Transverse colon (tissue), 4 donors: ENCODE measurements around the gene IL36B. TPM values are rescaled to one million over a fixed set of nuclear protein-coding genes. Genes with fewer than 3 reads are reported as not detected.

Experiments used
- DNase-seq: peaks from one replicate; pipeline ENCODE4 v3.0.0-alpha.2; 2019
- H3K27ac ChIP-seq, 4 donors: fragments of 200-600 bp; sonication (generic); 2 replicates each; pipeline ENCODE4 v1.5.1; 2016 to 2018; ENCODE audit warnings: inconsistent platforms in 4 of 4
- H3K27me3 ChIP-seq: fragments of 200-600 bp; sonication (generic); 2 replicates; pipeline ENCODE4 v1.5.1; 2017; ENCODE audit warnings: inconsistent platforms
- H3K36me3 ChIP-seq, 4 donors: fragments of 200-600 bp; sonication (generic); 2 replicates each; pipeline ENCODE4 v1.5.1; 2017 to 2019; ENCODE audit warnings: inconsistent platforms in 4 of 4
- H3K4me1 ChIP-seq, 4 donors: fragments of 200-600 bp; sonication (generic); 2 replicates each; pipeline ENCODE4 v1.5.1; 2017 to 2020; ENCODE audit warnings: inconsistent platforms in 4 of 4
- H3K4me3 ChIP-seq, 4 donors: fragments of 200-600 bp; sonication (generic); 1 replicate in 1 of 4; 2 replicates in 3 of 4; pipeline versions ENCODE4 v1.5.1 to v1.6.1; 2017 to 2019; ENCODE audit warnings: inconsistent platforms in 4 of 4
- H3K9me3 ChIP-seq, 2 donors: fragments of 200-600 bp; sonication (generic); 2 replicates each; pipeline ENCODE4 v1.5.1; 2017 to 2019; ENCODE audit warnings: inconsistent platforms in 2 of 2
- CTCF ChIP-seq, 5 experiments: fragments of 200-600 bp in 3 of 5; fragments of 450-650 bp in 2 of 5; sonication (generic) in 3 of 5; IDR thresholded peaks; 1 replicate in 2 of 5; 2 replicates in 3 of 5; pipeline ENCODE4 v1.5.1; 2016 to 2017; ENCODE audit warnings: antibody characterized with exemption in 5 of 5, inconsistent platforms in 3 of 5, mild to moderate bottlenecking in 2 of 5, moderate library complexity in 1 of 5
- EP300 ChIP-seq: sonication (generic); formaldehyde crosslinking; IDR thresholded peaks from one replicate; pipeline ENCODE4 v1.6.1; 2017; ENCODE audit warnings: antibody characterized with exemption, low read depth
- POLR2A ChIP-seq: fragments of 450-650 bp; IDR thresholded peaks from one replicate; pipeline ENCODE4 v1.6.1; 2016; ENCODE audit warnings: antibody characterized with exemption, mild to moderate bottlenecking, moderate library complexity
- POLR2AphosphoS5 ChIP-seq, 3 donors: sonication (generic); formaldehyde crosslinking; IDR thresholded peaks; one replicate each; pipeline ENCODE4 v1.6.1; 2016; ENCODE audit warnings: antibody characterized with exemption in 3 of 3
- WGBS, 2 donors: methylation state at CpG; one replicate each; pipeline ENCODE4 v1.1.5; 2018; ENCODE audit warnings: low coverage in 1 of 2; 5-methylcytosine and 5-hydroxymethylcytosine counted together
- in situ Hi-C, 4 donors: fragments of 200-750 bp; cut with MboI; loops; one replicate each; pipeline versions ENCODE4 v1.15.0 to v1.15.1; 2017; ENCODE audit warnings: low sequenced_read_pairs in 3 of 4, low pct_ligation_motif_present in 1 of 4, low pct_unique_long_range_greater_than_20kb in 1 of 4
- intact Hi-C: fragments of 100-400 bp; cut with DNase I; formaldehyde crosslinking; loops from one replicate; pipeline ENCODE4 v1.15.1; 2023; ENCODE audit warnings: low total_unique reads
- total RNA-seq, 4 donors: library from RNA; depleted of rRNA; stranded (reverse); fragments of >200 nt; gene quantifications; one replicate each; pipeline ENCODE4 v1.1.0, GENCODE V29; 2016

The IL36B gene
- total RNA-seq, 4 donors from 2014 or later, result not detected

DNA sequence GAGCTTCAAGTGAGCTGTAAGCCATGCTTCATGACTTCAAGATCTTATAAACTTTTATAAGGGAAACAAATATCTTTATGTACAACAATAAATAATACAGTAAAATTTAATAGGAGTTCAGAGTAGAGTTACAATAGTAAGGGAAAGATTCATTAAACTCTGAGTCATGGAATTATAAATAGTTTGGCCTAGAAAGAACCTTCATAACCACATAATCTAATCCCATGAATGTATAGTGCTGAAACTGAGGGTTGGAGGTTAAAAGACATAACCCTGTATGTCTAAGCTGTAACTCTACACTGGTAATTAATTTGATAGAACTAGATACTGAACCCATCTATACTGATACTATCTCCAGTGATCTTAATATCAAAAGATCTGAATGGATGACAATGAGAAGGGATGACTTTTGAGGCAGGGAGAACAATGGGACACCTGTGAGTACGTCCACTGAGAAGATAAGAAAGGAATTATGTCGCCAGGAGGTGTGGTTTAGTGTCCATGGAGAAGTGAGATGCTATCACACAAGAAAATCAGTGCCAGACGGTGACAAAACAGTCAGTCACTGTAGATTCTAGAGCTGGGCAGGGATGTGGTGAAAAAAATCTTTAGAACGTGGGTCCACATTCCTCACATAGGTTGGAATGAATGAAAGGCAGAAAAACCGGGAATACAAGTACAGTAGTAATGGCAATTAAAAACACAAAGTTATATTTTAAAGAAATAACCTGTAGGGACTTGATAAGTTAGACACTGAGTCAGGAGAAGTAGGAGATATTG is 16.2 kb upstream of the IL36B start:
- TF ChIP-seq POLR2AphosphoS5 (IDR thresholded peaks at IDR 0.05) (no peak), POLR2A (no peak), EP300 (no peak), CTCF (IDR thresholded peaks at IDR 0.05) (no peak)
- no peak for DNase-seq
- Histone ChIP-seq H3K4me3 (no peak overlapping the region), H3K27ac (no peak overlapping the region), H3K9me3 (no peaks in the 10 kb centered on the region), H3K36me3 (no peaks in the 10 kb centered on the region), H3K27me3 (no peaks in the 10 kb centered on the region), H3K4me1 (no peaks in the 10 kb centered on the region)
- in situ Hi-C loops, result no loop called here
- 27% methylated on average over 5 of the region's 5 CpGs for WGBS, 2 donors
- intact Hi-C loops, result no loop called here

- no peak overlapping the region for H3K27ac ChIP-seq
- in situ Hi-C loops, result no loop called here
- no peaks in the 10 kb centered on the region for H3K27me3 ChIP-seq
- WGBS, 2 donors, result 58 to 69% methylated on average over 2 of the region's 2 CpGs
- TF ChIP-seq EP300 (no peak), CTCF (IDR thresholded peaks at IDR 0.05) (no peak)
- H3K9me3 ChIP-seq, result no peaks in the 10 kb centered on the region
- no peak for DNase-seq
- intact Hi-C loops, result no loop called here
- H3K4me3 ChIP-seq, result no peak overlapping the region
- H3K4me1 ChIP-seq, result no peaks in the 10 kb centered on the region
- no peaks in the 10 kb centered on the region for H3K36me3 ChIP-seq
These were observed 15.6 kb upstream of the IL36B start for GRCh38 chr2:113068249-113068648.

DNA sequence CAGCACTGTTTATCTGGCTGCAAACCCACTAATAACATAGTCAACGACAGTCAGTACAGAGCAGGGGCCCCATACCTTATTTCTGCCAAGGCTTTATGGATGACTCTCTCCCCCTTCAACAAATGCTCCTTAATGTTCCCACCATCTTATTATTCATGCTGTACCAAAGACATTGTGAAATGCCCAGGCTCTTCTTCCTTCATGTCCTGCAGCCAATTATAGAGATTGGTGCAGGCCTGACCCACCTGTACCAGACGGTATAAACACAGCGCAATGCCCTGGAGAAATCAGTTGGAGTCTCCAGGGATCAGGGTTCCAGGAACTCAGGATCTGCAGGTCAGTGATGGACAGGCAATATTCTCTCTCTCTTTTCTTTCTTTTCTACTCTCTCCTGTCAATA is 15.0 kb upstream of the IL36B start, which contains the start of gene IL1F10:
TSS of gene IL1F10 (plus strand) at position 290 of the 400 bp plus-strand sequence. CDS start 4,769 bp downstream, outside the sequence.
- Histone ChIP-seq H3K4me1 (no peaks in the 10 kb centered on the region), H3K27ac (no peak within 1 kb of the TSS), H3K4me3 (no peak within 1 kb of the TSS), H3K27me3 (no peaks in the 10 kb centered on the region), H3K9me3 (no peaks in the 10 kb centered on the region), H3K36me3 (no peaks in the 10 kb centered on the region)
- WGBS, 2 donors, result 74 to 100% methylated on average over 2 to 3 of the region's 3 CpGs
- DNase-seq, result no peak
- in situ Hi-C loops (no loop called here), intact Hi-C loops (no loop called here)
- TF ChIP-seq POLR2AphosphoS5 (IDR thresholded peaks at IDR 0.05) (no peak), CTCF (IDR thresholded peaks at IDR 0.05) (no peak), POLR2A (no peak), EP300 (no peak)

DNA sequence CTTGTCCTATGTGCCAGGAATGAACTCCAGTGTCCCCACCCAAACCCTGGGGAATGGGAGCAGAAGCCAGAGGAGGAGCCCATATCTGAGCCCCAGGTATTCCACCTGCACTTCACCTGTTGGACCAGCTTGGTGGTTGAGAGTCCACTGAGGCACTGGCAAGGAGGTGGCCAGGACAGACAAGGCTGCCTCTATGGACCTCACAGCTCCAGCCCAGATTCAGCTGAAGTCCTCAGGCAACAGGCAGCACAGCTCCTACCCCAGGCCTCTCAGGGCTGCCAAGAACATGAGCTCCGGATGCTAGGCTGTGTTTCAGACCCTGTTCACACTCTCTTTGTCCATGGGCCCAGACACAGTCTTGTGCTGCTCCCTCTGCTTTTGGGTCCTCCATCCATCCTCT is 12.2 kb upstream of the IL36B start:
- no peak overlapping the region for H3K4me3 ChIP-seq

More for the DNA sequence above, 12.2 kb upstream of the IL36B start:
- intact Hi-C loops, result no loop called here
- no peak for TF ChIP-seq POLR2AphosphoS5 (IDR thresholded peaks at IDR 0.05)
- TF ChIP-seq EP300, result no peak
- no peak for TF ChIP-seq CTCF (IDR thresholded peaks at IDR 0.05)
- no peak for TF ChIP-seq POLR2A
- no peak for DNase-seq
- no peak overlapping the region for H3K27ac ChIP-seq
- no peaks in the 10 kb centered on the region for H3K36me3 ChIP-seq
- 63% methylated on average over 1 of the region's 1 CpG; no CpG with 5 or more reads in 1 of the 2 donors for WGBS, 2 donors
- no peaks in the 10 kb centered on the region for H3K27me3 ChIP-seq
- in situ Hi-C loops, result no loop called here
- no peaks in the 10 kb centered on the region for H3K4me1 ChIP-seq
- H3K9me3 ChIP-seq, result no peaks in the 10 kb centered on the region
